Gastrocnemius medialis (tissue), 4 donors: ENCODE results near the gene TNFRSF12A. TPM values are rescaled to one million over a fixed set of nuclear protein-coding genes. Genes with fewer than 3 reads are reported as not detected.

Experiments used
- ATAC-seq, 2 donors: fragments of 150-250 bp; one replicate each; pipeline ENCODE4 v1.9.1; 2016
- DNase-seq, 2 donors: peaks; one replicate each; pipeline ENCODE4 v3.0.0-alpha.2; 2019
- H3K27ac ChIP-seq, 4 donors: fragments of 200-600 bp; sonication (generic); 1 replicate in 1 of 4; 2 replicates in 3 of 4; pipeline ENCODE4 v1.5.1; 2016 to 2018; ENCODE audit warnings: mild to moderate bottlenecking in 2 of 4, moderate library complexity in 1 of 4
- H3K27me3 ChIP-seq, 3 donors: fragments of 200-600 bp; sonication (generic) in 2 of 3; 1 replicate in 1 of 3; 2 replicates in 2 of 3; pipeline versions ENCODE4 v1.5.1 to v1.6.0; 2016 to 2019; ENCODE audit warnings: mild to moderate bottlenecking in 1 of 3, moderate library complexity in 1 of 3
- H3K36me3 ChIP-seq, 2 donors: fragments of 200-600 bp; sonication (generic) in 1 of 2; one replicate each; pipeline ENCODE4 v1.5.1; 2017 to 2018
- H3K4me1 ChIP-seq, 2 donors: fragments of 200-600 bp; sonication (generic) in 1 of 2; one replicate each; pipeline ENCODE4 v1.5.1; 2016 to 2017; ENCODE audit warnings: mild to moderate bottlenecking in 2 of 2
- H3K4me3 ChIP-seq, 4 donors: fragments of 200-600 bp; sonication (generic) in 3 of 4; 1 replicate in 1 of 4; 2 replicates in 3 of 4; pipeline ENCODE4 v1.5.1; 2016 to 2019; ENCODE audit warnings: mild to moderate bottlenecking in 2 of 4
- H3K9me3 ChIP-seq, 3 donors: fragments of 200-600 bp; sonication (generic) in 2 of 3; 1 replicate in 1 of 3; 2 replicates in 2 of 3; pipeline ENCODE4 v1.5.1; 2016 to 2019
- POLR2A ChIP-seq, 2 donors: fragments of 450-650 bp; IDR thresholded peaks; one replicate each; pipeline ENCODE4 v1.6.1; 2017; ENCODE audit warnings: antibody characterized with exemption in 2 of 2, mild to moderate bottlenecking in 2 of 2, moderate library complexity in 2 of 2
- in situ Hi-C, 4 donors: fragments of 200-750 bp; cut with MboI; loops; one replicate each; pipeline versions ENCODE4 v1.15.0 to v1.8.0; 2017; ENCODE audit warnings: low sequenced_read_pairs in 4 of 4
- intact Hi-C: fragments of 100-400 bp; cut with DNase I; formaldehyde crosslinking; loops from one replicate; pipeline ENCODE4 v1.15.1; 2023; ENCODE audit warnings: low total_unique reads
- total RNA-seq, 4 donors: library from RNA; depleted of rRNA; stranded (reverse); fragments of >200 nt; gene quantifications; one replicate each; pipeline versions ENCODE4 v1.1.0 to v1.2.3, GENCODE V29; 2016
- TF ChIP-seq, protein P1 (sequence below), 5 experiments: fragments of 450-650 bp in 3 of 5; fragments of 200-600 bp in 2 of 5; sonication (generic) in 2 of 5; IDR thresholded peaks in 4 of 5; conservative IDR thresholded peaks in 1 of 5; 1 replicate in 4 of 5; 2 replicates in 1 of 5; pipeline ENCODE4 v1.5.1; 2016 to 2019; ENCODE audit warnings: antibody characterized with exemption in 5 of 5, mild to moderate bottlenecking in 3 of 5, moderate library complexity in 3 of 5

Gene TNFRSF12A
- total RNA-seq, 4 donors from 2014 or later = 34.0 to 161 (median 85.5) TPM

- ATAC-seq = peak; percentile 98 to 99
- peak overlapping the region in 3 of 4 donors; percentile 46 to 58 (median 49) for H3K27ac ChIP-seq
Observed at GRCh38 chr16:3003582-3004270, 16.4 kb upstream of the TNFRSF12A start.

DNA sequence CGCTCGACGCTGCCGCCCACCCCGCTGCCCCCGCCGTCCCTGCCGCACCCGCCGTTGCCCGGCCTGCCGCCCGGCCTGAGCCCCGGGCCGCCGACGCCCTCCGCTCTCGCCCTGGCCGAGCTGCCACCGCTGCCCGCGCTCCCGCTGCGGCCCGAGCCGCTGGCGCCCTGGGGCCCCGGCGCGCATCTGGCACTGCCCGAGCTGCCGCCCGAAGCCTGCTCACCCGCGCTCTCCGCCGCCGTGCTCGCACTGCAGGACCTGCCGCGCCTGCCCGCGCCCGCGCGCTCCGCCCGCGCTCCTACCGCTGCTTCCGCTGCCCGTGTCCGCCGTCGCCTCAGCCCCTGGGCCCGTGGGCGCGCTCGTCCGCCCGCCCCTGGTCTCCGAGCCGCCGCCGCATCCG, 15.8 kb upstream of the TNFRSF12A start:
- H3K36me3 ChIP-seq = peaks cover 0 to 12% of the 10 kb centered on the region in 2 donors
- peaks cover 0 to 2% (median 0%) of the 10 kb centered on the region in 3 donors for H3K27me3 ChIP-seq
- peak; percentile 39 to 48 for ATAC-seq
- H3K4me1 ChIP-seq = peaks cover 4 to 6% of the 10 kb centered on the region in 2 donors
- TF ChIP-seq, protein P1, sequence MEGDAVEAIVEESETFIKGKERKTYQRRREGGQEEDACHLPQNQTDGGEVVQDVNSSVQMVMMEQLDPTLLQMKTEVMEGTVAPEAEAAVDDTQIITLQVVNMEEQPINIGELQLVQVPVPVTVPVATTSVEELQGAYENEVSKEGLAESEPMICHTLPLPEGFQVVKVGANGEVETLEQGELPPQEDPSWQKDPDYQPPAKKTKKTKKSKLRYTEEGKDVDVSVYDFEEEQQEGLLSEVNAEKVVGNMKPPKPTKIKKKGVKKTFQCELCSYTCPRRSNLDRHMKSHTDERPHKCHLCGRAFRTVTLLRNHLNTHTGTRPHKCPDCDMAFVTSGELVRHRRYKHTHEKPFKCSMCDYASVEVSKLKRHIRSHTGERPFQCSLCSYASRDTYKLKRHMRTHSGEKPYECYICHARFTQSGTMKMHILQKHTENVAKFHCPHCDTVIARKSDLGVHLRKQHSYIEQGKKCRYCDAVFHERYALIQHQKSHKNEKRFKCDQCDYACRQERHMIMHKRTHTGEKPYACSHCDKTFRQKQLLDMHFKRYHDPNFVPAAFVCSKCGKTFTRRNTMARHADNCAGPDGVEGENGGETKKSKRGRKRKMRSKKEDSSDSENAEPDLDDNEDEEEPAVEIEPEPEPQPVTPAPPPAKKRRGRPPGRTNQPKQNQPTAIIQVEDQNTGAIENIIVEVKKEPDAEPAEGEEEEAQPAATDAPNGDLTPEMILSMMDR (IDR thresholded peaks at IDR 0.05 in 4 of 5, conservative IDR thresholded peaks at IDR 0.05 in 1 of 5) = no peak
- no peak for TF ChIP-seq POLR2A (IDR thresholded peaks at IDR 0.05)
- H3K27ac ChIP-seq = peak overlapping the region in 2 of 4 donors; percentile 35 to 46
- DNase-seq = no peak
- peak overlapping the region in 1 of 4 donors; percentile 53 for H3K4me3 ChIP-seq
- H3K9me3 ChIP-seq = no peaks in the 10 kb centered on the region
- intact Hi-C loops = loop anchor here (1.0 kb wide), 1 partner anchor 16 kb away; the partner anchor contains the start of gene TNFRSF12A
- in situ Hi-C loops = no loop called here

More at GRCh38 chr16:3003582-3004270, 16.4 kb upstream of the TNFRSF12A start:
- peak; percentile 97 to 98 for DNase-seq
- in situ Hi-C loops = no loop called here
- TF ChIP-seq, protein P1 (IDR thresholded peaks at IDR 0.05 in 4 of 5, conservative IDR thresholded peaks at IDR 0.05 in 1 of 5) = peak; percentile 22 to 69 (median 63)
- peak; percentile 88 to 89 for TF ChIP-seq POLR2A (IDR thresholded peaks at IDR 0.05)
- H3K27me3 ChIP-seq = peaks cover 0 to 2% (median 0%) of the 10 kb centered on the region in 3 donors
- H3K36me3 ChIP-seq = peaks cover 0 to 12% of the 10 kb centered on the region in 2 donors
- intact Hi-C loops = loop anchor here (1.0 kb wide), 2 partner anchors 17 to 25 kb away; partner anchors contain the start of gene TNFRSF12A
- H3K4me3 ChIP-seq = peak overlapping the region in 3 of 4 donors; percentile 27 to 33 (median 28)
- H3K9me3 ChIP-seq = no peaks in the 10 kb centered on the region
- H3K4me1 ChIP-seq = peaks cover 4 to 6% of the 10 kb centered on the region in 2 donors

GRCh38 chr16:3004781-3005284, 15.3 kb upstream of the TNFRSF12A start:
- Histone ChIP-seq H3K27ac (peak overlapping the region; percentile 68 to 83 (median 71)), H3K36me3 (peaks cover 0 to 12% of the 10 kb centered on the region in 2 donors), H3K27me3 (peaks cover 0 to 4% (median 0%) of the 10 kb centered on the region in 3 donors), H3K4me1 (peaks cover 4 to 6% of the 10 kb centered on the region in 2 donors), H3K9me3 (no peaks in the 10 kb centered on the region), H3K4me3 (peak overlapping the region; percentile 53 to 58 (median 54))
- intact Hi-C loops (loop anchor here (1.0 kb wide), 1 partner anchor 15 kb away; the partner anchor contains the start of gene TNFRSF12A), in situ Hi-C loops (no loop called here)
- TF ChIP-seq, protein P1 (IDR thresholded peaks at IDR 0.05 in 4 of 5, conservative IDR thresholded peaks at IDR 0.05 in 1 of 5) = no peak
- TF ChIP-seq POLR2A (IDR thresholded peaks at IDR 0.05) = no peak
- DNase-seq (no peak), ATAC-seq (peak; percentile 13 to 18)

- Histone ChIP-seq H3K27ac (no peak overlapping the region), H3K27me3 (peaks cover 9 to 12% (median 11%) of the 10 kb centered on the region in 3 donors), H3K9me3 (no peaks in the 10 kb centered on the region), H3K4me3 (no peak overlapping the region), H3K4me1 (peaks cover 4 to 6% of the 10 kb centered on the region in 2 donors), H3K36me3 (peaks cover 0 to 12% of the 10 kb centered on the region in 2 donors)
- TF ChIP-seq POLR2A (IDR thresholded peaks at IDR 0.05) = no peak
- TF ChIP-seq, protein P1 (IDR thresholded peaks at IDR 0.05 in 4 of 5, conservative IDR thresholded peaks at IDR 0.05 in 1 of 5) = no peak
- ATAC-seq = no peak
- intact Hi-C loops = no loop called here
- no peak for DNase-seq
- in situ Hi-C loops = no loop called here
Observed at GRCh38 chr16:3007059-3007956, 12.9 kb upstream of the TNFRSF12A start.
